HL-60/S4 (cell line): ENCODE results near the gene CCSER1.
"Not testable (repeated sequence)": the region's sequence is repeated elsewhere in the genome, so short reads cannot be mapped to it uniquely, and the experiment has no call there.

Source experiments
- in situ Hi-C: fragments of 300-500 bp; cut with MboI; formaldehyde crosslinking; loops from 2 replicates; pipeline ENCODE4 v1.14.3; 2022; ENCODE audit warnings: low sequenced_read_pairs

CCSER1 gene

GRCh38 chr4:90281541-90282355 is 154.6 kb downstream of the CCSER1 start:
- in situ Hi-C loops = no loop called here

DNA sequence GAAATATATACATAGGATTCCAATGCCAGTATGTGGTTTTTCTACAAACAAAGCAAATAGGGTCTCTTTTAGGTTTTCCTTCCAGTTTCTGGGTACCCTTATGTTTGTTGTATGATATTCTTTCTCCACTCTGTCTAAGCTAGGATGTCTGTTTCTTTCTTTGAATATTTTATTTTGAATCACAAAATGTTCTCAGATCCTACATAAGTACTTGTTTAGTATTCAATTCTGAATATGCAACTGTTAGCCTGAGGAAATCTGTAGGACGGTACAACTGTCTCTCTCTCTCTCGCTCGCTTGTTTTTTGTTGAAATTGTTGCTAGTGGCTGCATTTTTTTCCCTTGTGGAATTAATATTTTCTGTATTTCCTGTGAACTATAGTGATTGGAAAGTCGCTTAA is 163.2 kb downstream of the CCSER1 start:
- in situ Hi-C loops = no loop called here

DNA sequence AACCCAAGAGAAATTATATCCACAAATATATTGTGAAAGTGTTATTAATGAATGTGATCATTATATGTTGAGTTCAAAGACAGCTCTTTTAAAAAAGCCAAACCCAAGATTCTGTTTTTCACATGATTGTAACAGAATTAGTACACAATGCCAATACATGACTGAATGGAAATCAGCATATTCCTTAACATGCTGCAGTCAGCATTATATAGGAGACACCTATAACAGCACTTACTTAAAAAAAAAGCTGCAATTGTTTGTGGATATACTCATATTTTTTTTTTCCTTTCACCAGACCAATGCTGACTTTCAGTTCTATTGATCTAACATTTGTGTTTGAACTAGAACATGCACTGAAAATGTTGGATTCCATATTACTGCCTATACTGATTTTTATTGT is 165.2 kb downstream of the CCSER1 start:
- in situ Hi-C loops = no loop called here

GRCh38 chr4:90293320-90293719 is 166.1 kb downstream of the CCSER1 start:
- in situ Hi-C loops = no loop called here

DNA sequence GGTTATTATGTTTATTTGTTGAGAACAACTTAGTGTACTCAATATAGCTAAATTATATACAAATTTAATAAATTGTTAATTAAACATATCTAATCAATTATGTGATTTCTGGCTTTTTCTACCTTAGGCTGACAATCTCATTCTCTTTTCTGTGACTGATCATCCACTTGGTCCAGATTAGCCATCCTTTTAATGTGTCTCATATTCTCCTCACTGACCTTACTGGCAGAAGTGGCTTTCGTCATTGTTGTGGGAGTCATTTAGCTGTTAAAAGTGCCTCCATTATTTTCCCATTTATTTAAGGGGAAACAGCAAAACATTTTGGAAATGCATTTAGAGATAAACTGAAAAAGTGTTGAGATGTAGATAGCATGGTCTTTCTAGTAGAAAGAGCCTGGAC is 172.2 kb downstream of the CCSER1 start:
- in situ Hi-C loops = no loop called here

- in situ Hi-C loops = no loop called here
These were observed 179.6 kb downstream of the CCSER1 start for GRCh38 chr4:90306810-90307209.

DNA sequence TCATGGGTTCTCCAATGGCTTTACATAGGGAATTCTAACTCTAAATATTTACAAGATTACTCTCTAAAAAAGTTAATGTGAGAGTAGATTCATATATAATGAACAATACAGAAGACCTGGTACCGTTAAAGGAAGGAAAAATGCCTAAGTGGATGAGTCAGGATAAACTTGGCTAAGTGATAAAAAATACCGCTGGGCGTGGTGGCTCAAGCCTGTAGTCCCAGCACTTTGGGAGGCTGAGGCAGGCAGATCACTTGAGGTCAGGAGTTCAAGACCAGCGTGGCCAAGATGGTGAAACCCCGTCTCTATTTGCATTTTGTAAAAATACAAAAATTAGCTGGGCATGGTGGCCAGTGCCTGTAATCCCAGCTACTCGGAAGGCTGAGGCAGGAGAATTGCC is 189.9 kb downstream of the CCSER1 start:
- in situ Hi-C loops = not testable (repeated sequence)

- in situ Hi-C loops = no loop called here
These were observed 190.6 kb downstream of the CCSER1 start for GRCh38 chr4:90317785-90318184.

DNA sequence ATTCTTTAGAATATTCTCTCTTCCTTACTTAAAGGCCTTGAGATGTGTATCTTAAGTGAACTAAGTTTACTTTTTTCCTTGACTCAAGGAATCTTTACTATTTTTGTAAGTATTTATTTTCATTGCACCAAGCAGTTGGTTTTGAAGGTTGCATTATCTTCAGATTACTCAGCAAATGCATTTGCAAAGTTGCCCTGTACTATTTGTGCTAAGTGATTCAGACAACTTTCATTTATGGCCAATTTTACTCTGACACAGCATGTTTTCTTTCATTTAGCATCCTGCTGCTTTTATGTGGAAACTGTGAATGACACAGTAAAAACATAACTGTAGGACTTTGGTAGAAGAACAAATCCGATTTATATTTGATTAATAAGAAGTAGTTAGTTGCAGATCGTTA is 191.0 kb downstream of the CCSER1 start:
- in situ Hi-C loops = no loop called here

GRCh38 chr4:90328558-90328957 is 201.4 kb downstream of the CCSER1 start:
- in situ Hi-C loops = no loop called here

DNA sequence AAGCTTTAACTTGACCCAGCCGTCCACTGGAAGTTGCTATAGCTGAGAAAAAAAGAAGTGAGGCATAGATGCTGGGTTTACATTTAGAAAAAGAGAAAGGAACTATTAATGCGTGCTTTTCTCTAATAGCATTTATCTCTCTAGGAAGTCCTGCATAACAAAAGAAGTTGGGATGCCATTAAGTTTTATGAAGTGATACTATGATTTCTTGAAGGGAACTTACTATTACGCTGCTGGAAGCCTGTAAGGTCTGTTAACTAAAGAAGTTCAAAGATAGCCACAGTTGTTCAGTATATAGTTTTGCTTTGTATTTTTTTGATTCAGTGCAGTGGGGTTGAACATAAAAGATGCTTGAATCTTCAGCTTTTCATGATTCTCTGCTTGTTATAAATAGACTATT is 203.4 kb downstream of the CCSER1 start:
- in situ Hi-C loops = no loop called here

GRCh38 chr4:90345549-90346215 is 218.5 kb downstream of the CCSER1 start:
- in situ Hi-C loops = no loop called here

DNA sequence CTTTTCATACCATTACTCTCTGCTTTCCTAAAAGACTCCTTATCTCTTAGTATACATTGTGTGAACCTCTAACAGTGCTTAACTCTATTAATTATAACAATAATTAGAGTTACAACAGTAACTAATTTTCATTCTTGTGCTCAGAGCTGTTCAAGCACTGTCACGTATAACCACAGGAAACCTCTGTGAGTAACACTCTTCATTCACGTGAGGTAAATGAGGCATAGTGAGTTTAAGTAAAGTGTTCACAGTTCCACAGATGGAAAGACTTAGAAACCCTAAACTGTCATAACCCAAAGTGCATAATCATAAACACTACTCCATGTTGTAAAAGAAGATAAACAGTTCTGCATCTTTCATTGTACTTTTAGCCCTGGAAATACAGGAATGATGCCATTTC is 222.4 kb downstream of the CCSER1 start:
- in situ Hi-C loops = no loop called here

- in situ Hi-C loops = no loop called here
These were observed 230.0 kb downstream of the CCSER1 start for GRCh38 chr4:90357117-90357710.

GRCh38 chr4:90375081-90375480 is 247.9 kb downstream of the CCSER1 start:
- in situ Hi-C loops = no loop called here

- in situ Hi-C loops = no loop called here
These were observed 266.0 kb downstream of the CCSER1 start for GRCh38 chr4:90393215-90393614.

DNA sequence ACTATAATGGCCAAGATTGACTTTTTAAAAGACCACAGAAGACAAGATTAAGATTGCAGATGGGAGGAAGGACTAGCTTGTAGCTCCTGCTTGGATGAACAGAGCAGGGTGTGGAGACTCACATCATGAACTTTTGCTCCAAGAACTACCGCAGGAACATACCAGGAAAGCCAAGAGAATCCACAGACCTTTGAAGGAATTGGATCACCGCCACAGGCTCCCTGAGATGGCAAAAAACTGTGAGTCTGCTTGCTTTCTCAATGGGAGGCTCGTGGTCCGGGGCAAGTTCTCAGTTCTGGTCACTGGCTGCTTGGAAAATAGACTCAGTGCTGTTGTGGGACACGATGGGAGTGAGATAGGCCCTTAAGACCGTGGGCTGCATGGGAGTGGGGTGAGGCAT is 276.6 kb downstream of the CCSER1 start:
- in situ Hi-C loops = no loop called here

- in situ Hi-C loops = not testable (repeated sequence)
These were observed 280.7 kb downstream of the CCSER1 start for GRCh38 chr4:90407897-90408296.

DNA sequence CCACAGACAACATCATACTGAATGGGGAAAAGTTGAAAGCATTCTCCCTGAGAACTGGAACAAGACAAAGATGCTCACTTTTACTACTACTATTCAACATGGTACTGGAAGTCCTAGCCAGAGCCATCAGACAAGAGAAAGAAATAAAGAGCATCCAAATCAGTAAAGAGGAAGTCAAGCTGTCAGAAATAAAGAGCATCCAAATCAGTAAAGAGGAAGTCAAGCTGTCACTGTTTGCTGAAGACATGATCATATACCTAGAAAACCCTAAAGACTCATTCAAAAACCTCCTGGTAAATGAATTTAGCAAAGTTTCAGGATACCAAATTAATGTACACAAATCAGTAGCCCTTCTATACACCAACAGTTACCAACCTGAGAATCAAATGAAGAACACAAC is 285.6 kb downstream of the CCSER1 start:
- in situ Hi-C loops = not testable (repeated sequence)

DNA sequence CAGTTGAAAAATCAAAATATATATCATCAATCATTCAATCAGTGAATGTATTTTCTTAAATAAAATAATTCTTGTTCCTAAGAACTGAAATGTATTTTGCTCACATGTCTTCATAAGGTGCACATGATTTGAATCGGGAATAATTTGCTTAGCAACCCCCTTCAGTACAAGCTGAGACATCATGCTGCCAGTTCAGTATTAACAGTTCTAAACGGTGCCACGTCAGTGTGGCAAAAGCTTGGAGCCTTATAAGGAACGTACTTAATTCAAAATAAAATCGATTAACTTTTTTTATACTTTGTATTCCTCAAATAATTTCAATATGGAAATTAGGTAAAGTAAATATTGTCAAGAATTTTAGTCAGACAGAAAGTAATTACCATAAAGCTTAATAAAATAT is 287.9 kb downstream of the CCSER1 start:
- in situ Hi-C loops = no loop called here

GRCh38 chr4:90419124-90419711 is 292.0 kb downstream of the CCSER1 start:
- in situ Hi-C loops = no loop called here

- in situ Hi-C loops = no loop called here
These were observed 294.0 kb downstream of the CCSER1 start for GRCh38 chr4:90421161-90421560.
